Glutamatergic neuron (in vitro differentiated cells): ENCODE results near the gene KDM3B. TPM values are rescaled to one million over a fixed set of nuclear protein-coding genes. Genes with fewer than 3 reads are reported as not detected.

Source experiments
- DNase-seq: peaks from one replicate; pipeline ENCODE4 v3.0.0; 2022
- H3K27ac Mint-ChIP-seq: one replicate; pipeline ENCODE4 v1.8.0; 2020; ENCODE audit warnings: mild to moderate bottlenecking, mixed read lengths, inconsistent platforms; ENCODE audit not compliant: unreplicated experiment
- H3K27me3 Mint-ChIP-seq: one replicate; pipeline ENCODE4 v1.8.0; 2020; ENCODE audit warnings: mild to moderate bottlenecking, moderate library complexity, mixed read lengths, inconsistent platforms; ENCODE audit not compliant: unreplicated experiment
- H3K36me3 Mint-ChIP-seq: one replicate; pipeline ENCODE4 v1.8.0; 2020; ENCODE audit warnings: mild to moderate bottlenecking, mixed read lengths, inconsistent platforms; ENCODE audit not compliant: unreplicated experiment
- H3K4me1 Mint-ChIP-seq: one replicate; pipeline ENCODE4 v1.8.0; 2020; ENCODE audit warnings: mild to moderate bottlenecking, low read depth, mixed read lengths, inconsistent platforms; ENCODE audit not compliant: unreplicated experiment
- H3K4me3 Mint-ChIP-seq: one replicate; pipeline ENCODE4 v1.8.0; 2020; ENCODE audit warnings: mild to moderate bottlenecking, mixed read lengths, inconsistent platforms; ENCODE audit not compliant: unreplicated experiment
- H3K9me3 Mint-ChIP-seq: one replicate; pipeline ENCODE4 v1.8.0; 2020; ENCODE audit warnings: mild to moderate bottlenecking, moderate library complexity, mixed read lengths, inconsistent platforms; ENCODE audit not compliant: unreplicated experiment
- total RNA-seq: library from RNA; stranded (reverse); fragmentation: NEBNext Ultra II Directional; extraction: Animal tissue kit (Norgen Biotek cat#: 25700); gene quantifications from one replicate; pipeline ENCODE4 v1.2.1, GENCODE V29; 2021; ENCODE audit not compliant: unreplicated experiment
- TF ChIP-seq, protein P1 (sequence below): fragments of 200-600 bp; sonication (generic); IDR thresholded peaks from one replicate; pipeline ENCODE4 v1.5.0; 2021; ENCODE audit not compliant: partially characterized antibody, unreplicated experiment

KDM3B gene
- total RNA-seq, 1 donor from 2014 or later = 98.5 TPM

DNA sequence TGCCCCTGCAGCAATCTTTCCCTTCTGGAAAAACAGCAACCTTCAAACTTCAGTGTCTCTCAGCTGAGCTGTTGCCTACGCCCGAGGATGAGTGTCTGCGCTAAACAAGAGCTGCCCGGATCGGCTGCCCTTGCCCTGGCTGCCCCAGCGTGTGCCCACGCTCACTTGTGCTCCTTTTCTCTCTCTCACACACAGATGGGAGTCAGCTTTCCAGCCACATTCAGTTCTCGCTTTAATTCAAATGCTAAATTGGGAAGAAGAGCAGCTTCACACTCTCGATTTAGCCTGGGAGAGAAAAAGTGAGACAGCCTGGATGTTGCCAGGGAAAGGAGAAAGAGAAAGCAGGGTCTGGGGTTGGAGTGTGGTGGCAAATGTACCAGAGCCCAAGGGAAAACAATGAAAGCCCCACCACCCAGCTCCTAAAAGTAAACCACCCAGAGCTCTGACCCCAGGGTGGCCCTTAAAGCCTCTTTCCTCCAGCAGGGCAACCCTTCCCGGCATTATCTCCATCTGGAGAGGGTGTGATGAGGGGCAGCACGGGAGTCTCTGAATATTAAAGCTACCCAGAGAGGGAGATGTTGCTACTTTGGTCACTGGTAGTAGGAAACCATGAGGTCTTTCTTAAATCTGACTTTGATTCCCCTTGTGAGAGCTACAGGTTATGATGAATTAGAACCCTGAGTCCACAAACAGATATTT is 102.9 kb downstream of the KDM3B start:
- H3K4me1 Mint-ChIP-seq = peaks cover 8% of the 10 kb centered on the region
- no peaks in the 10 kb centered on the region for H3K27me3 Mint-ChIP-seq
- no peak for DNase-seq
- H3K36me3 Mint-ChIP-seq = peaks cover 4% of the 10 kb centered on the region
- peaks cover 3% of the 10 kb centered on the region for H3K9me3 Mint-ChIP-seq
- H3K27ac Mint-ChIP-seq = no peak overlapping the region
- TF ChIP-seq, protein P1, sequence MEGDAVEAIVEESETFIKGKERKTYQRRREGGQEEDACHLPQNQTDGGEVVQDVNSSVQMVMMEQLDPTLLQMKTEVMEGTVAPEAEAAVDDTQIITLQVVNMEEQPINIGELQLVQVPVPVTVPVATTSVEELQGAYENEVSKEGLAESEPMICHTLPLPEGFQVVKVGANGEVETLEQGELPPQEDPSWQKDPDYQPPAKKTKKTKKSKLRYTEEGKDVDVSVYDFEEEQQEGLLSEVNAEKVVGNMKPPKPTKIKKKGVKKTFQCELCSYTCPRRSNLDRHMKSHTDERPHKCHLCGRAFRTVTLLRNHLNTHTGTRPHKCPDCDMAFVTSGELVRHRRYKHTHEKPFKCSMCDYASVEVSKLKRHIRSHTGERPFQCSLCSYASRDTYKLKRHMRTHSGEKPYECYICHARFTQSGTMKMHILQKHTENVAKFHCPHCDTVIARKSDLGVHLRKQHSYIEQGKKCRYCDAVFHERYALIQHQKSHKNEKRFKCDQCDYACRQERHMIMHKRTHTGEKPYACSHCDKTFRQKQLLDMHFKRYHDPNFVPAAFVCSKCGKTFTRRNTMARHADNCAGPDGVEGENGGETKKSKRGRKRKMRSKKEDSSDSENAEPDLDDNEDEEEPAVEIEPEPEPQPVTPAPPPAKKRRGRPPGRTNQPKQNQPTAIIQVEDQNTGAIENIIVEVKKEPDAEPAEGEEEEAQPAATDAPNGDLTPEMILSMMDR = no peak
- H3K4me3 Mint-ChIP-seq = no peak overlapping the region

DNA sequence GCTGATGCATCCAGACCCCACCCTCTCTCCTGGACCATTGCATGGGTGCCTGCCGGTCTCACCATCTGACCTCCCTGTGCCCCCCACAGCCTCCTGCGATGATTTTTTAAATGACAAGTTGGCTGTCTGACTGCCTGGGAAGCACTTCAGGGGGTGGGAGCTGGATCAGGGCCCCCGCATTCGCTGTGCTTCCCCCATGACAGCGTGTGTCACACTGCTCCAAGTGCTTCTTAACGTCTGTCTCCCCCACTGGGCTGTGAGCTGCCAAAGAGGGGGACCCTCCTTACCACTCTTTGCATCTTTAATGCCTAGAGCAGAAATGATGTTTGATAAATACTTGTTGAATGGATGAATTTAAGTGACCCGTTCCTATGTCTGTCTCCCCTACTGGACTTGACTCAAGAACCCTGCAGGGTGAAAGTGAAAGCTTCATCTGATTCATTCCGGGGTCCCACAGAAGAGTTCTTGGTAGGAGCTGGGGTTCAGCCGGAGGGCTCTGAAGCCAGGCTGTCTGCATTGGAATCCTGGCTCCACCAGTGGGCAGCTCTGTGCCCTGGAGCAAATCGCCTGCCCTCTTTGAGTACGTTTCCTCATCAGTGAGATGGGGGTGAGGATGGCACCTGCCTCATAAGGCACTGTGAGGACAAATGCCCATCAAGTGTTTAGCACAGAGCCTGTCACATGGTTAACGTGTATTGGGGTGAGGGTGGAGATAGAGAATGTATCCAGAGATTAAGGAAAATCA is 105.2 kb downstream of the KDM3B start:
- TF ChIP-seq, protein P1 = no peak
- Mint-ChIP-seq H3K27ac (no peak overlapping the region), H3K4me3 (no peak overlapping the region), H3K36me3 (no peaks in the 10 kb centered on the region), H3K9me3 (peaks cover 8% of the 10 kb centered on the region), H3K4me1 (peaks cover 13% of the 10 kb centered on the region), H3K27me3 (no peaks in the 10 kb centered on the region)
- no peak for DNase-seq

DNA sequence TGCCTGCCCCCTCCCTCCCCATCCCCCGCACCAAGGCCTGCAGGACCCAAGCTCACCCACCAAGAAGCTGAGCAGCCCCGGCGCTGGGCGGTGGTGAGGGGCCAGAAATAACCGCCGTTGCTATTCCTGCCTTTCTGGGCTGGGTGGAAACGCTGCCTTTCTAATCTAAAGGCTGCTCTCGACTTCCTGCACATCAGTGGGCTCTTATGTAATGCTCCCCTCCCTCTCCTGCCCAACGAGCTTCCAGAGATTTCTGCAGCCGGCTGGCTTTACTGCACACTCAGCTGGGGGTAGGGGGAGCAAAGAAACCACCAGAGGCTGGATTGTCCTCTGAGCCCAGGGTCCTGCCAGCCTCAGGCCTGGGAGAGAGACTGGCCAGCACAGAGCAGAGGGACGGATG is 105.9 kb downstream of the KDM3B start:
- no peak for DNase-seq
- Mint-ChIP-seq H3K27me3 (no peaks in the 10 kb centered on the region), H3K36me3 (no peaks in the 10 kb centered on the region), H3K27ac (no peak overlapping the region), H3K9me3 (peaks cover 8% of the 10 kb centered on the region), H3K4me1 (peaks cover 13% of the 10 kb centered on the region), H3K4me3 (no peak overlapping the region)
- TF ChIP-seq, protein P1 = no peak

DNA sequence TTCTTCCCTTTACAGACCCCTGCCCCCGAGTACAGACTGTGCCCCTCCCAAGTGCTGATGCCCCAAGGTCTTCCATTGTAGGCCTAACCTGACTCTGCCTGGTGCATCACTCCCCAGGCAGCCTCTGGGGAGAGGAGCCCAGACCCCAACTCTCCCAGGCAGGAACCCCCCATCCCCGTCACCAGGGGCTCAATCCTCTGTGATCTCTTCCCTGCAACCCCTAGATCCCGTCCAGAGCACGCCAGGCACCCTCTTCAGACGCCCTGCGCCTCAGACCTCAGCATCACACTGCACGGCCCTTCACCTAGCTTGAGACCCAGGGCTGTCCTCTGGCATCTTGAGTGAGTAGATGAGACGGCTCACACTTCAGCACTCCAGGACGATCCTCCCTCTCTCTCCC is 106.4 kb downstream of the KDM3B start:
- Mint-ChIP-seq H3K27me3 (no peaks in the 10 kb centered on the region), H3K27ac (no peak overlapping the region), H3K4me3 (no peak overlapping the region), H3K36me3 (no peaks in the 10 kb centered on the region), H3K4me1 (peaks cover 13% of the 10 kb centered on the region), H3K9me3 (peaks cover 8% of the 10 kb centered on the region)
- DNase-seq = no peak
- TF ChIP-seq, protein P1 = no peak
